IMR-90 (cell line): ENCODE measurements around the gene ARHGEF37. TPM values are rescaled to one million over a fixed set of nuclear protein-coding genes. Genes with fewer than 3 reads are reported as not detected.
"Not testable (repeated sequence)": the region's sequence is repeated elsewhere in the genome, so short reads cannot be mapped to it uniquely, and the experiment has no call there.

Experiments
- ATAC-seq: fragments of 200-7000 bp; cut with Tn5 transposase; 2 replicates; pipeline ENCODE4 v1.9.1; 2020; ENCODE audit warnings: low read depth, mild to moderate bottlenecking, moderate library complexity
- BruUV-seq: library from RNA; stranded (reverse); fragments of 400-500 nt; replicated peaks from 2 replicates; lab custom pipeline; 2021; lab: Mats Ljungman, UMichigan
- CTCF ChIA-PET: fragments of 300-600 bp; formaldehyde crosslinking; extraction: SDS; loops from one replicate; lab custom pipeline; 2021; ENCODE audit warnings: antibody characterized with exemption; lab: Yijun Ruan, JAX
- POLR2A ChIA-PET: fragments of 300-600 bp; sonication (Branson Sonifier 250); formaldehyde crosslinking; loops from one replicate; lab custom pipeline; 2022; ENCODE audit warnings: antibody characterized with exemption; ENCODE audit not compliant: unreplicated experiment; lab: Charles Lee
- DNase-seq: peaks from one replicate; pipeline ENCODE4 v3.0.0; 2013
- H2AFZ ChIP-seq: replicated peaks from 2 replicates; pipeline ENCODE3; 2013; ENCODE audit warnings: low read length, mild to moderate bottlenecking; ENCODE audit not compliant: poor library complexity
- H2AK5ac ChIP-seq: 2 replicates; pipeline ENCODE4 v1.6.1; 2013; ENCODE audit warnings: low read depth, low read length, inconsistent platforms
- H2AK9ac ChIP-seq: replicated peaks from 2 replicates; pipeline ENCODE3; 2013; ENCODE audit warnings: mild to moderate bottlenecking, low read depth, low read length, moderate library complexity; ENCODE audit not compliant: poor library complexity
- H2BK120ac ChIP-seq: 2 replicates; pipeline ENCODE4 v1.6.1; 2013; ENCODE audit warnings: low read depth, low read length, inconsistent platforms
- H2BK15ac ChIP-seq: 3 replicates; pipeline ENCODE4 v1.6.1; 2013; ENCODE audit warnings: low read depth, low read length, inconsistent platforms
- H2BK20ac ChIP-seq: 2 replicates; pipeline ENCODE4 v1.6.1; 2013; ENCODE audit warnings: low read depth, mild to moderate bottlenecking, inconsistent platforms, low read length, moderate library complexity
- H2BK5ac ChIP-seq: 2 replicates; pipeline ENCODE4 v1.6.1; 2013; ENCODE audit warnings: mild to moderate bottlenecking, low read depth, low read length, inconsistent platforms; ENCODE audit not compliant: poor library complexity, severe bottlenecking
- H3K14ac ChIP-seq: replicated peaks from 2 replicates; pipeline ENCODE4 v1.6.1; 2013; ENCODE audit warnings: low read depth, low read length, inconsistent platforms
- H3K18ac ChIP-seq: 2 replicates; pipeline ENCODE4 v1.6.1; 2013; ENCODE audit warnings: low read depth, low read length, control low read depth
- H3K23ac ChIP-seq: 2 replicates; pipeline ENCODE4 v1.6.1; 2013; ENCODE audit warnings: low read depth, low read length, inconsistent platforms
- H3K27ac ChIP-seq: 2 replicates; pipeline ENCODE4 v1.5.1; 2013; ENCODE audit warnings: mild to moderate bottlenecking, control low read depth, low read length; ENCODE audit not compliant: insufficient read depth
- H3K27me3 ChIP-seq: 2 replicates; pipeline ENCODE4 v1.6.1; 2013; ENCODE audit warnings: low read length; ENCODE audit not compliant: control insufficient read depth, insufficient read depth
- H3K36me3 ChIP-seq: 2 replicates; pipeline ENCODE4 v1.6.1; 2013; ENCODE audit warnings: low read length, mixed read lengths; ENCODE audit not compliant: control insufficient read depth, insufficient read depth
- H3K4ac ChIP-seq: 2 replicates; pipeline ENCODE4 v1.6.1; 2013; ENCODE audit warnings: low read depth, low read length, inconsistent platforms
- H3K4me1 ChIP-seq: 2 replicates; pipeline ENCODE4 v1.6.1; 2013; ENCODE audit warnings: low read length, mixed read lengths; ENCODE audit not compliant: control insufficient read depth, insufficient read depth
- H3K4me2 ChIP-seq: 2 replicates; pipeline ENCODE4 v1.6.1; 2013; ENCODE audit warnings: low read depth, mild to moderate bottlenecking, control low read depth, low read length, moderate library complexity
- H3K4me3 ChIP-seq: 2 replicates; pipeline ENCODE4 v1.5.1; 2013; ENCODE audit warnings: low read depth, mild to moderate bottlenecking, control low read depth, low read length, moderate library complexity; ENCODE audit not compliant: insufficient read depth
- H3K56ac ChIP-seq: 2 replicates; pipeline ENCODE4 v1.6.1; 2013; ENCODE audit warnings: low read length, inconsistent platforms; ENCODE audit not compliant: insufficient read depth; ENCODE audit errors: extremely low read depth
- H3K79me1 ChIP-seq, 2 experiments: 2 replicates each; pipeline ENCODE4 v1.6.1; 2013; ENCODE audit warnings: low read length in 2 of 2, inconsistent platforms in 1 of 2, low read depth in 1 of 2
- H3K9ac ChIP-seq: 2 replicates; pipeline ENCODE4 v1.6.1; 2013; ENCODE audit warnings: low read depth, low read length, control low read depth
- H3K9me1 ChIP-seq: 2 replicates; pipeline ENCODE4 v1.6.1; 2013; ENCODE audit warnings: low read length, inconsistent platforms; ENCODE audit not compliant: insufficient read depth
- H3K9me3 ChIP-seq: 2 replicates; pipeline ENCODE4 v1.6.1; 2013; ENCODE audit warnings: low read length; ENCODE audit not compliant: control insufficient read depth, insufficient read depth
- H4K20me1 ChIP-seq: 2 replicates; pipeline ENCODE4 v1.6.1; 2013; ENCODE audit warnings: low read length, inconsistent platforms; ENCODE audit not compliant: insufficient read depth
- H4K5ac ChIP-seq: 2 replicates; pipeline ENCODE4 v1.6.1; 2013; ENCODE audit warnings: mild to moderate bottlenecking, low read depth, low read length, control low read depth
- H4K8ac ChIP-seq, 2 experiments: 2 replicates each; pipeline ENCODE4 v1.6.1; 2013; ENCODE audit warnings: low read depth in 2 of 2, low read length in 2 of 2, control low read depth in 1 of 2, inconsistent platforms in 1 of 2
- H4K91ac ChIP-seq: 2 replicates; pipeline ENCODE4 v1.6.1; 2013; ENCODE audit warnings: low read depth, low read length, inconsistent platforms; ENCODE audit not compliant: insufficient read depth
- RCOR1 ChIP-seq: IDR thresholded peaks from 2 replicates; pipeline ENCODE4 v1.6.1; 2012; ENCODE audit warnings: mild to moderate bottlenecking, low read length, improper control_type of control experiment; ENCODE audit not compliant: insufficient replicate concordance
- WGBS, 2 experiments: methylation state at CpG; one replicate each; pipeline versions ENCODE4 v1.1.5 to v1.1.7; 2013; ENCODE audit warnings: missing lambda C conversion rate in 2 of 2; ENCODE audit not compliant: insufficient read length in 1 of 2; ENCODE audit errors: extremely low coverage in 2 of 2; 5-methylcytosine and 5-hydroxymethylcytosine counted together
- dilution Hi-C: fragments of 300-500 bp; cut with HindIII; formaldehyde crosslinking; loops from one replicate; pipeline ENCODE4 v1.14.3; 2018; ENCODE audit warnings: low sequenced_read_pairs; ENCODE audit not compliant: unreplicated experiment
- in situ Hi-C: fragments of 300-500 bp; cut with MboI; formaldehyde crosslinking; loops from 3 replicates; pipeline ENCODE4 v1.14.3; 2019; ENCODE audit warnings: low sequenced_read_pairs, inconsistent platforms, mixed read lengths
- intact Hi-C: fragments of 100-400 bp; cut with micrococcal nuclease; formaldehyde crosslinking; loops from 2 replicates; pipeline ENCODE4 v1.10.0; 2022
- polyA plus RNA-seq, 3 experiments: library from polyadenylated mRNA; depleted of rRNA; stranded (reverse); fragments of >200 nt; gene quantifications; 2 replicates each; pipeline ENCODE4 v1.2.3, GENCODE V29; 2012; ENCODE audit warnings: low replicate concordance in 1 of 3
- total RNA-seq: library from RNA; depleted of rRNA; stranded (reverse); fragments of >200 nt; gene quantifications from 2 replicates; pipeline ENCODE4 v1.2.3, GENCODE V29; 2012

The ARHGEF37 gene
- total and polyA plus RNA-seq, 2 of the 4 experiments (the other 2 are of a cell fraction), result 0.39 to 0.54 TPM

DNA sequence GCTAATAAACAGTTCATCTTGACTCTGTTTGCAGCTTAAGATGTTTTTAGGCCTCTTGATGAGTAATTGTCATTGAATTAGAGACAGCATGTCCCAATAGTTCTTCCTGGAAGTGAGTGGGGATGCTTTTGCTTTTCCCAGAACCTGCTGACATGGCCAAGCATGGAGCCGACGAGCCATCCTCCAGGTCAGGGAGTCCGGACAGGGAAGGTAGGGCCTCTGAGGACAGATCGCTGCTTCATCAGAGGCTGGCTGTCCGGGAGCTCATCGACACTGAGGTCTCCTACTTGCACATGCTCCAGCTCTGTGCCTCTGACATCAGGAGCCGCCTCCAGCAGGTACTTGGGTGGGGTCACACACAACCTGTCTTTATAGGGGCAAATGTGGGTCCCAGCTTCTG is 16.3 kb downstream of the ARHGEF37 start:
- WGBS, 2 experiments, result 100% methylated on average over 4 of the region's 7 CpGs; no CpG with 5 or more reads in 1 of the 2 experiments
- ChIA-PET POLR2A (no interaction called here), CTCF (no interaction called here)
- Histone ChIP-seq H4K5ac (no peak overlapping the region), H3K9ac (no peak overlapping the region), H3K36me3 (no peaks in the 10 kb centered on the region), H2AK5ac (no peak overlapping the region), H3K23ac (no peak overlapping the region), H3K27ac (no peak overlapping the region), H3K14ac (no peak overlapping the region), H2BK120ac (no peak overlapping the region), H2BK15ac (no peak overlapping the region), H3K4me1 (peaks cover 2% of the 10 kb centered on the region; the same call in 1 of the 2 replicates), H4K8ac (no peak overlapping the region), H3K56ac (no peak overlapping the region), H3K4me2 (no peak overlapping the region), H3K27me3 (no peaks in the 10 kb centered on the region; the same call in 1 of the 2 replicates), H2BK20ac (no peak overlapping the region), H4K91ac (no peak overlapping the region), H3K18ac (no peak overlapping the region), H3K4me3 (no peak overlapping the region), H2AK9ac (peak overlapping the region; percentile 45), H3K9me3 (no peaks in the 10 kb centered on the region), H3K4ac (no peak overlapping the region), H4K20me1 (no peaks in the 10 kb centered on the region), H3K79me1 (no peaks in the 10 kb centered on the region), H3K9me1 (0 out of 2 replicates have a peak, but pooled peaks cover 3% of the 10 kb centered on the region), H2AFZ (no peak overlapping the region), H2BK5ac (no peak overlapping the region)
- DNase-seq (no peak), ATAC-seq (no peak)
- no peak for TF ChIP-seq RCOR1
- intact Hi-C loops (no loop called here), dilution Hi-C loops (no loop called here), in situ Hi-C loops (no loop called here)
- no TSS peak for BruUV-seq

DNA sequence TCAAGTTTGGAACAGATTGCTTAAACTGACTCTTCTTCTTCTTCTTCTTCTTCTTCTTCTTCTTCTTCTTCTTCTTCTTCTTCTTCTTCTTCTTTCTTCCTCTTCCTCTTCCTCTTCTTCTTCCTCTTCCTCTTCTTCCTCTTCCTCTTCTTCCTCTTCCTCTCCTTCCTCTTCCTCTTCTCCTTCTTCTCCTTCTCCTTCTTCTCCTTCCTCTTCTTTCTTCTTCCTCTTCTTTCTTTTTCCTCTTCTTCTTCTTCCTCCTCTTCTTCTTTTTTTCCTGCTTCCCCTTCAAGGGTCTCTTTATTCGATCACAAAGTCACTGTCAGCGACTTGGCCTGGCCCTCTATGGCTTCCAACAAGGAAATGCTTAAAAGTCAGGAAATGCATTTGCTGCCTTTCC is 16.9 kb downstream of the ARHGEF37 start:
- H3K23ac ChIP-seq, H3K18ac ChIP-seq, H2AK5ac ChIP-seq, H3K9me3 ChIP-seq, H3K14ac ChIP-seq, H2AFZ ChIP-seq, H3K79me1 ChIP-seq, H2BK5ac ChIP-seq, H3K4me2 ChIP-seq, dilution Hi-C loops, H3K36me3 ChIP-seq, H2AK9ac ChIP-seq, H2BK20ac ChIP-seq, DNase-seq, H4K5ac ChIP-seq, H4K8ac ChIP-seq, H3K4ac ChIP-seq, H3K9me1 ChIP-seq, in situ Hi-C loops, H3K56ac ChIP-seq, H4K91ac ChIP-seq, H3K27me3 ChIP-seq, H2BK120ac ChIP-seq, intact Hi-C loops, H2BK15ac ChIP-seq, H3K4me3 ChIP-seq, H4K20me1 ChIP-seq, H3K9ac ChIP-seq, H3K4me1 ChIP-seq, POLR2A ChIA-PET, H3K27ac ChIP-seq, ATAC-seq, BruUV-seq: not testable (repeated sequence)
- CTCF ChIA-PET, result interaction anchor here (1.5 kb wide), 1 partner anchor 12 kb away, joined by 3 read pairs; no protein-coding TSS in a partner anchor
- WGBS, 2 experiments, result 80% methylated on average over 1 of the region's 2 CpGs; no CpG with 5 or more reads in 1 of the 2 experiments
